GM12801 (cell line): ENCODE measurements around the gene NPM3.

Experiments
- TF ChIP-seq, protein P1 (sequence below): IDR thresholded peaks from one replicate; pipeline ENCODE4 v1.5.1; 2011; ENCODE audit warnings: control low read depth; ENCODE audit not compliant: insufficient read length; ENCODE audit errors: extremely low read depth

Gene NPM3

GRCh38 chr10:101776161-101776817 lies 7.0 kb downstream of the NPM3 start:
- TF ChIP-seq, protein P1, sequence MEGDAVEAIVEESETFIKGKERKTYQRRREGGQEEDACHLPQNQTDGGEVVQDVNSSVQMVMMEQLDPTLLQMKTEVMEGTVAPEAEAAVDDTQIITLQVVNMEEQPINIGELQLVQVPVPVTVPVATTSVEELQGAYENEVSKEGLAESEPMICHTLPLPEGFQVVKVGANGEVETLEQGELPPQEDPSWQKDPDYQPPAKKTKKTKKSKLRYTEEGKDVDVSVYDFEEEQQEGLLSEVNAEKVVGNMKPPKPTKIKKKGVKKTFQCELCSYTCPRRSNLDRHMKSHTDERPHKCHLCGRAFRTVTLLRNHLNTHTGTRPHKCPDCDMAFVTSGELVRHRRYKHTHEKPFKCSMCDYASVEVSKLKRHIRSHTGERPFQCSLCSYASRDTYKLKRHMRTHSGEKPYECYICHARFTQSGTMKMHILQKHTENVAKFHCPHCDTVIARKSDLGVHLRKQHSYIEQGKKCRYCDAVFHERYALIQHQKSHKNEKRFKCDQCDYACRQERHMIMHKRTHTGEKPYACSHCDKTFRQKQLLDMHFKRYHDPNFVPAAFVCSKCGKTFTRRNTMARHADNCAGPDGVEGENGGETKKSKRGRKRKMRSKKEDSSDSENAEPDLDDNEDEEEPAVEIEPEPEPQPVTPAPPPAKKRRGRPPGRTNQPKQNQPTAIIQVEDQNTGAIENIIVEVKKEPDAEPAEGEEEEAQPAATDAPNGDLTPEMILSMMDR = no peak

DNA sequence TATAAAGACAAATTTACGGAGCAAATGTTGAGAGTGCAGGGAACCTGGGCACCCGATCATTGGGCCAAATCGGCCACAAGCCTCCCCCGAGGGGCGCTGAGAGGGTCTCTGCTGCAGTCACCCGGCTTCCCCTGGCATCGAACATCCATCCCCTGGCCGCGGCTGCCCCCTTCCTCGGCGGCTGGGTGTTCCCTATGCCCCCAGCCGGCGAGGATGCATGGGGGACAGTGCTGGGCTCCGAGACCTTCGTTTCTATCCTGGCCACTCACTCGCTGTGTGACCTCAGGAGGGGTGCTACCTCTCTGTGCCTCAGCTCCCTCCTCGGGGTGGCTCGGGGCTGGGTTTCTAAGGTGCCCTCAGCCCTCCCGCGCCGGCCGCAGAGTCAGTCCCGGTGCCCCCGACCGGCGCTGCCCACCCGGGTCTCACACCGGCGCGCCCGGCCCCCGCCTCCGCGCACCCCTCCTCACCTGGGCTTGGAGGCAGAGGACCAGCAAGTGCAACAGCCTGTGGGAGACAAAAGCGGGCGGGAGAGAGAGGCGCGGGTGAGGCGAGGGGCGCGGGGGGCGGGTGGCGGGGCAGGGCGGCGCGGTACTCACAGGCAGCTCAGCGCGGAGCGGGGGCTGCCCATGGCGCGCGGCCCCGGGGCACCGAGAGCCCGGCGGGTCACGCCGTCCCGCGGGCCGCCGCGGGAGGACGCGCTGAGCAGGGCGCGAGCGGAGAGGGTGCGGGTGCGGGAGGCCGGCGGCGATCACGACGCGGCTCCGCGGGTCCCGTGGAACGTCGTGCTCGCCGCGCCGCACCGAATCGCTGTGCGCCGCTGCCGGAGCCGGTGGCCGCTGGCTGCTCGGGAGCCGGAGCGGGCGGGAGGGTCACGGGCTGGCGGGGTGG lies 7.7 kb downstream of the NPM3 start, which contains the start of gene FGF8:
FGF8 (minus strand) TSS at position 842 of the 888 bp plus-strand sequence; CDS start at position 628, 214 bp downstream.
- TF ChIP-seq, protein P1 = no peak

GRCh38 chr10:101774589-101775272 lies 8.5 kb downstream of the NPM3 start:
- TF ChIP-seq, protein P1 = no peak

- TF ChIP-seq, protein P1 = no peak
Measured at GRCh38 chr10:101773923-101774588, 9.2 kb downstream of the NPM3 start.

- TF ChIP-seq, protein P1 = no peak
Measured at GRCh38 chr10:101772895-101773761, 10.1 kb downstream of the NPM3 start.

DNA sequence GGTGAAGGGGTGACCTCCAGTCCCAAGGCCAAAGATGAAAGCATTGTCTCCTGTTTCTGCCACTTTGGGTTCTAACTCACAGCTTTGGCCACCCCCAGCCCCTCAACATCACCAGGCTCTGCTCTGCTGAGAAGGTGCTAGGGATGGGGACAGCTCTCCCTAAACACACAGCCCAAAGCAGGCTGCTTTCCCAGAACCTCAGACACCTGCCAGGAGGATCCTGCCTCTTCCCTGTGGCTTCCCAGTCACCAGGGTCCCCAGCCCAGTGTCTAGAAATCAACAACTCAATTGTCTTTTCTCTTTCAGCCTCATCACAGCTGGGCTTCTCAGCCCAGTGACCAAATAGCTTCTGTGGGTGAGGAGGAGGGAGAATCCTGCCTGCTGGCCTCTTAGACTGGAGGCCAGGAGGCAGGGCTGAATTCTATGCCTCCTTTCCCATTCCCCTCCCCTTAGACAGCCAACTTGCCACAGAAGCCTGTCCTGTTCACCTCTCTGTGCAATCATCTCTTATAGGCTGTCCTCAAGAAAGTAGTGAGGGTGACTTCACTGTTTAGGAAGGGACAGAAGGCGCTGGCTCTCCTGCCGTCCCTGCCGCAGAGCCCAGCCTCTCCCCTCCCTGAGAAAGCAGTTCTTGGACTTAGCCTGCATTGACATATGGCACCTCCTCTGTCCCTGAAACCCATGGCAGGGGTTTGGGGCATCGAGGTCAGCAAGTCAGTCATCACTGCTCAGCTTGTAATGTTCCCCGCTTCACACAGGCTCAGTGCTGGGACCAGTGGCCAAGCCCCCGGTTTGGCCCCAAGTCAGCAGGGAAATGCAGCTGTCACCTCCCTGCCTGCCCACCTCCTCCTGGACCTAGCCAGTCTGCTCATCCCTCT lies 11.0 kb downstream of the NPM3 start:
- TF ChIP-seq, protein P1 = no peak
